Panc1 (cell line): ENCODE data around the gene VIPR2.
"Not testable (repeated sequence)": the region's sequence is repeated elsewhere in the genome, so short reads cannot be mapped to it uniquely, and the experiment has no call there.

ENCODE experiments used
- POLR2AphosphoS5 ChIP-seq: IDR thresholded peaks from 2 replicates; pipeline ENCODE4 v1.6.1; 2012; ENCODE audit warnings: mild to moderate bottlenecking, low read depth, low read length, moderate library complexity
- SIN3A ChIP-seq: IDR thresholded peaks from 2 replicates; pipeline ENCODE4 v1.6.1; 2012; ENCODE audit warnings: low read depth, mild to moderate bottlenecking, low read length, moderate library complexity, borderline replicate concordance; ENCODE audit not compliant: insufficient read depth
- TF ChIP-seq, protein P1 (sequence below): fragments of 450-650 bp; IDR thresholded peaks from 2 replicates; pipeline ENCODE4 v1.5.1; 2017; ENCODE audit warnings: mild to moderate bottlenecking

DNA sequence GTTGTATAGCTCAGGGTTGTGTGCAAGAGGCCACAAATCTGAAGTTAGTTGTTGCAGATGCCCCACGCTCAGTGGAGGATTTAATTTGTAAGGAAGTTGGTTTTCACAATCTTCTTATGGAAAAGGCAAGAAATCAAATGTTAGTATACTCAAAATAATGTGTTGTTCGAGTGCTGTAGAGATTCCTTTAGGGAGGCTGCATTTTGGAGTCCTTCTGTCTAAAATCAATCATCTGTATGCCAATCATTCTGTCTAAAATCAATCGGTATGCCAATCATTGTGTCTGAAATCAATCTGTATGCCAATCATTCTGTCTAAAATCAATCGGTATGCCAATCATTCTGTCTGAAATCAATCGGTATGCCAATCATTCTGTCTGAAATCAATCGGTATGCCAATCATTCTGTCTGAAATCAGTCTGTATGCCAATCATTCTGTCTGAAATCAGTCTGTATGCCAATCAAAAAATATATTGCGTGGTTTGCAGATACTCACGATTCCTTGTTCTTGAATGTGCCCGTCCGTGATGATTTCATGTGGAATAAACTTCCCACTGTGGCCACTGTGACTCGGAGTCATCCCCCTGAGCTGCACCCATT, 19.1 kb upstream of the VIPR2 start:
- TF ChIP-seq, protein P1, sequence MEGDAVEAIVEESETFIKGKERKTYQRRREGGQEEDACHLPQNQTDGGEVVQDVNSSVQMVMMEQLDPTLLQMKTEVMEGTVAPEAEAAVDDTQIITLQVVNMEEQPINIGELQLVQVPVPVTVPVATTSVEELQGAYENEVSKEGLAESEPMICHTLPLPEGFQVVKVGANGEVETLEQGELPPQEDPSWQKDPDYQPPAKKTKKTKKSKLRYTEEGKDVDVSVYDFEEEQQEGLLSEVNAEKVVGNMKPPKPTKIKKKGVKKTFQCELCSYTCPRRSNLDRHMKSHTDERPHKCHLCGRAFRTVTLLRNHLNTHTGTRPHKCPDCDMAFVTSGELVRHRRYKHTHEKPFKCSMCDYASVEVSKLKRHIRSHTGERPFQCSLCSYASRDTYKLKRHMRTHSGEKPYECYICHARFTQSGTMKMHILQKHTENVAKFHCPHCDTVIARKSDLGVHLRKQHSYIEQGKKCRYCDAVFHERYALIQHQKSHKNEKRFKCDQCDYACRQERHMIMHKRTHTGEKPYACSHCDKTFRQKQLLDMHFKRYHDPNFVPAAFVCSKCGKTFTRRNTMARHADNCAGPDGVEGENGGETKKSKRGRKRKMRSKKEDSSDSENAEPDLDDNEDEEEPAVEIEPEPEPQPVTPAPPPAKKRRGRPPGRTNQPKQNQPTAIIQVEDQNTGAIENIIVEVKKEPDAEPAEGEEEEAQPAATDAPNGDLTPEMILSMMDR = not testable (repeated sequence)
- not testable (repeated sequence) for TF ChIP-seq POLR2AphosphoS5, SIN3A
